DND-41 (cell line): ENCODE data around the gene CHAC2.

Experiments used
- ATAC-seq: fragments of 200-7000 bp; cut with Tn5 transposase; 3 replicates; pipeline ENCODE4 v1.9.1; 2021; ENCODE audit warnings: low read depth; ENCODE audit not compliant: insufficient read depth
- DNase-seq: peaks from one replicate; pipeline ENCODE4 v3.0.0-alpha.2; 2020
- H2AFZ ChIP-seq: 2 replicates; pipeline ENCODE4 v1.6.0; 2012; ENCODE audit warnings: low read depth, low read length
- H3K27ac ChIP-seq: 2 replicates; pipeline ENCODE4 v1.5.1; 2012; ENCODE audit warnings: low read length, inconsistent platforms
- H3K27me3 ChIP-seq: fragments of 200-600 bp; sonication (generic); 2 replicates; pipeline ENCODE4 v1.6.0; 2012; ENCODE audit warnings: low read length, mild to moderate bottlenecking, inconsistent platforms; ENCODE audit not compliant: insufficient read depth, poor library complexity
- H3K36me3 ChIP-seq: 2 replicates; pipeline ENCODE4 v1.5.1; 2012; ENCODE audit warnings: low read length, inconsistent platforms; ENCODE audit not compliant: insufficient read depth
- H3K4me1 ChIP-seq: 2 replicates; pipeline ENCODE4 v1.5.1; 2012; ENCODE audit warnings: mild to moderate bottlenecking, low read length; ENCODE audit not compliant: insufficient read depth
- H3K4me2 ChIP-seq: 2 replicates; pipeline ENCODE4 v1.6.0; 2012; ENCODE audit warnings: mild to moderate bottlenecking, moderate library complexity, low read length, inconsistent platforms; ENCODE audit not compliant: insufficient read depth
- H3K4me3 ChIP-seq, 2 experiments: fragments of 200-600 bp in 1 of 2; shearing (Covaris generic) in 1 of 2; 2 replicates each; pipeline ENCODE4 v1.5.1; 2012 to 2016; ENCODE audit warnings: inconsistent platforms in 2 of 2, low read length in 2 of 2, mild to moderate bottlenecking in 2 of 2, low read depth in 1 of 2, moderate library complexity in 1 of 2
- H3K79me2 ChIP-seq: 2 replicates; pipeline ENCODE4 v1.6.0; 2012; ENCODE audit warnings: low read length, inconsistent platforms; ENCODE audit not compliant: insufficient read depth
- H3K9ac ChIP-seq: 2 replicates; pipeline ENCODE4 v1.6.0; 2012; ENCODE audit warnings: low read depth, mild to moderate bottlenecking, inconsistent platforms, low read length, moderate library complexity
- H3K9me3 ChIP-seq: 2 replicates; pipeline ENCODE4 v1.5.1; 2012; ENCODE audit warnings: low read length, moderate library complexity, mild to moderate bottlenecking, inconsistent platforms; ENCODE audit not compliant: insufficient read depth, severe bottlenecking
- H4K20me1 ChIP-seq: 2 replicates; pipeline ENCODE4 v1.6.0; 2012; ENCODE audit warnings: low read length; ENCODE audit not compliant: insufficient read depth
- EZH2 ChIP-seq: IDR thresholded peaks from 3 replicates; pipeline ENCODE4 v1.6.1; 2012; ENCODE audit warnings: borderline replicate concordance, low read depth, mild to moderate bottlenecking, moderate library complexity, low read length, inconsistent platforms; ENCODE audit not compliant: severe bottlenecking
- TF ChIP-seq, protein P1 (sequence below): IDR thresholded peaks from 2 replicates; pipeline ENCODE4 v1.5.1; 2012; ENCODE audit warnings: borderline replicate concordance, low read length, moderate library complexity, mild to moderate bottlenecking; ENCODE audit not compliant: poor library complexity, severe bottlenecking; ENCODE audit errors: extremely low read depth

The CHAC2 gene

DNA sequence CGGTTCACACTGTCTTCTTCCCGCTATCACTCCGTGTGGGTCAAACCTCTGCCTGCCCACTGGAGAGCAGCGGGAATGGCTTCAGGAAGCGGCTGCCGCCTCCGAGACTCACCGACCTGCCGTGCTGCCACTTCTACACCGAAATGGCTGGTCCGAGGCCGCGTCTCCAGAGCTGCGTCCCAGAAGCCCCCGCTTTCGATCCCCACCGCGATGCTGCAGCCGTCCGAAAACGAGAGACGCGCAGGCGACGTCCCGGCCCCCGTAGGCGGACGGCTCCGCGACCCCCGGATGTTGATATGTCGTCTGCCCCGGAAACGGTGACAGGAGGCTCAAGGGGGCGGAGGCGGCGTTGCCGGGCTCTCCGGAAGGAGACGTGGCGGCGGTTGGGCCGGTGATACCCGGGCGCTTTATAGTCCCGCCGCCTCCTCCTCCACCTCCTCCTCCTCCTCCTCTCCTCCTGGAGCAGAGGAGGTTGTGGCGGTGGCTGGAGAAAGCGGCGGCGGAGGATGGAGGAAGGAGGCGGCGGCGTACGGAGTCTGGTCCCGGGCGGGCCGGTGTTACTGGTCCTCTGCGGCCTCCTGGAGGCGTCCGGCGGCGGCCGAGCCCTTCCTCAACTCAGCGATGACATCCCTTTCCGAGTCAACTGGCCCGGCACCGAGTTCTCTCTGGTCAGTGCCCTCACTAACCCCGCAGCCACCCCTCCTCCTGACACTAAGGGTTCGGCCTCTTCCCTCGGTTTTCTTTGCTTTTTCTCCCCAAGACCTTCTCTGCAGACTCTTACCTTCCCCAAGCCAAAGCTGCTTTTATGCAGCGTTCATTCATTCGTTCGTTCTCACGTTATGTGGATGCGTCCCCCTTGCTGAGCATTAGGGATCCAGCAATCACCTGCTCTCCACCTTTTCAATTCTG lies 19.4 kb downstream of the CHAC2 start, which contains the start of the genes ASB3 and ERLEC1:
Gene ASB3, minus strand, starts transcription at position 249 of the 909 bp plus-strand sequence. CDS start 21,381 bp downstream, outside the sequence.
Gene ERLEC1, plus strand, starts transcription at position 340 of the 909 bp plus-strand sequence. Its CDS starts 167 bp downstream, at position 507.
- peaks cover 50% of the 10 kb centered on the region for H3K4me1 ChIP-seq
- peak within 1 kb of the TSS; percentile 88 for H2AFZ ChIP-seq
- DNase-seq = peak; percentile 95
- H3K4me2 ChIP-seq = peak within 1 kb of the TSS; percentile 67
- H3K27me3 ChIP-seq = no peaks in the 10 kb centered on the region
- H3K9me3 ChIP-seq = no peaks in the 10 kb centered on the region
- H3K79me2 ChIP-seq = peaks cover 97% of the 10 kb centered on the region
- peak within 1 kb of the TSS; percentile 67 to 73 for H3K4me3 ChIP-seq
- peaks cover 16% of the 10 kb centered on the region for H3K36me3 ChIP-seq
- TF ChIP-seq EZH2 = no peak
- TF ChIP-seq, protein P1, sequence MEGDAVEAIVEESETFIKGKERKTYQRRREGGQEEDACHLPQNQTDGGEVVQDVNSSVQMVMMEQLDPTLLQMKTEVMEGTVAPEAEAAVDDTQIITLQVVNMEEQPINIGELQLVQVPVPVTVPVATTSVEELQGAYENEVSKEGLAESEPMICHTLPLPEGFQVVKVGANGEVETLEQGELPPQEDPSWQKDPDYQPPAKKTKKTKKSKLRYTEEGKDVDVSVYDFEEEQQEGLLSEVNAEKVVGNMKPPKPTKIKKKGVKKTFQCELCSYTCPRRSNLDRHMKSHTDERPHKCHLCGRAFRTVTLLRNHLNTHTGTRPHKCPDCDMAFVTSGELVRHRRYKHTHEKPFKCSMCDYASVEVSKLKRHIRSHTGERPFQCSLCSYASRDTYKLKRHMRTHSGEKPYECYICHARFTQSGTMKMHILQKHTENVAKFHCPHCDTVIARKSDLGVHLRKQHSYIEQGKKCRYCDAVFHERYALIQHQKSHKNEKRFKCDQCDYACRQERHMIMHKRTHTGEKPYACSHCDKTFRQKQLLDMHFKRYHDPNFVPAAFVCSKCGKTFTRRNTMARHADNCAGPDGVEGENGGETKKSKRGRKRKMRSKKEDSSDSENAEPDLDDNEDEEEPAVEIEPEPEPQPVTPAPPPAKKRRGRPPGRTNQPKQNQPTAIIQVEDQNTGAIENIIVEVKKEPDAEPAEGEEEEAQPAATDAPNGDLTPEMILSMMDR = no peak
- peak within 1 kb of the TSS; percentile 84 for H3K9ac ChIP-seq
- peak; percentile 90 for ATAC-seq
- 0 out of 2 replicates have a peak, but pooled peaks cover 3% of the 10 kb centered on the region for H4K20me1 ChIP-seq
- H3K27ac ChIP-seq = peak within 1 kb of the TSS; percentile 93

- 0 out of 2 replicates have a peak, but pooled peaks cover 8% of the 10 kb centered on the region for H3K36me3 ChIP-seq
- H3K27ac ChIP-seq = peak overlapping the region; percentile 93
- no peaks in the 10 kb centered on the region for H3K27me3 ChIP-seq
- H3K9ac ChIP-seq = peak overlapping the region; percentile 84
- DNase-seq = no peak
- H3K4me3 ChIP-seq = peak overlapping the region; percentile 67 to 73
- H3K79me2 ChIP-seq = peaks cover 97% of the 10 kb centered on the region
- H2AFZ ChIP-seq = peak overlapping the region; percentile 88
- 0 out of 2 replicates have a peak, but pooled peaks cover 3% of the 10 kb centered on the region for H4K20me1 ChIP-seq
- peak; percentile 25; the same call in 2 of the 3 replicates for ATAC-seq
- H3K4me2 ChIP-seq = peak overlapping the region; percentile 67
- H3K9me3 ChIP-seq = no peaks in the 10 kb centered on the region
- no peak for TF ChIP-seq EZH2
- TF ChIP-seq, protein P1 = no peak
- peaks cover 50% of the 10 kb centered on the region for H3K4me1 ChIP-seq
Observed at GRCh38 chr2:53787614-53788289, 20.1 kb downstream of the CHAC2 start.

DNA sequence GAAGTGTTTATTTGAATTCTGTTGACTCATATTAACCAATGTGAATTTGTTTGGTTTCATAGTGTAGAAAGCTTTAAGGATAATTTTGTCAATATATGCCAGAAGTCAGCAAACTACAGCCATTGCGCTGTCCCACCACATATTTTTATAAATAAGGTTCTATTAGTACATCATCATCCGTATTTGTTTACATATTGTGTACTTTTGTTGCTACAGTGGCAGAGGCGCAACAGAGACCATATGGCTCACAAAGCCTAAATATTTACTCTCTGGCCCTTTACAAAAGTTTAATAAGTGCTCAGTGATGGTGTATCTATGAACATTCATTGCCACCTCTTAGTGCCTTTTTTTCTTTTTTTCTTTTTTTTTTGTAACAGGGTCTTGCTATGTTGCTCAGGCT lies 25.7 kb downstream of the CHAC2 start:
- H3K9me3 ChIP-seq = no peaks in the 10 kb centered on the region
- no peaks in the 10 kb centered on the region for H3K27me3 ChIP-seq
- H3K4me3 ChIP-seq = no peak overlapping the region
- ATAC-seq (no peak), DNase-seq (no peak)
- no peak overlapping the region for H3K27ac ChIP-seq
- H3K36me3 ChIP-seq = peaks cover 34% of the 10 kb centered on the region
- H3K9ac ChIP-seq = no peak overlapping the region
- H3K4me1 ChIP-seq = peaks cover 23% of the 10 kb centered on the region
- no peaks in the 10 kb centered on the region for H4K20me1 ChIP-seq
- peaks cover 54% of the 10 kb centered on the region for H3K79me2 ChIP-seq
- no peak overlapping the region for H2AFZ ChIP-seq
- TF ChIP-seq EZH2 = no peak
- TF ChIP-seq, protein P1 = no peak
- no peak overlapping the region for H3K4me2 ChIP-seq
